SU-DHL-6 (cell line): ENCODE data around the gene CTNNA2.

Experiments
- CTCF ChIP-seq: fragments of 200-600 bp; sonication (generic); IDR thresholded peaks from one replicate; pipeline ENCODE4 v1.5.1; 2017; ENCODE audit warnings: antibody characterized with exemption, mild to moderate bottlenecking, low read length, moderate library complexity; ENCODE audit not compliant: insufficient read depth, poor library complexity, severe bottlenecking
- EZH2phosphoT487 ChIP-seq: fragments of 200-600 bp; sonication (generic), shearing (Covaris generic); conservative IDR thresholded peaks from 2 replicates; pipeline ENCODE4 v1.6.1; 2018; ENCODE audit warnings: mild to moderate bottlenecking, antibody characterized with exemption, low read length, moderate library complexity, mixed read lengths

- TF ChIP-seq CTCF (no peak), EZH2phosphoT487 (no peak)
Observed at GRCh38 chr2:80517316-80517715, 1004.5 kb downstream of the CTNNA2 start.
